Liver (tissue), 9 donors: Measurements from ENCODE around the gene ASPSCR1. TPM values are rescaled to one million over a fixed set of nuclear protein-coding genes. Genes with fewer than 3 reads are reported as not detected.

Source experiments
- DNase-seq: peaks from one replicate; pipeline ENCODE4 v3.0.0-alpha.2; 2017; ENCODE audit warnings: low spot score
- H3K27ac ChIP-seq, 2 donors: one replicate each; pipeline ENCODE4 v1.7.0; 2013; ENCODE audit warnings: inconsistent platforms in 2 of 2, low read length in 2 of 2, control low read depth in 1 of 2, low read depth in 1 of 2, mild to moderate bottlenecking in 1 of 2
- H3K27me3 ChIP-seq, 4 donors: one replicate each; pipeline versions ENCODE4 v1.6.1 to v1.7.0; 2013; ENCODE audit warnings: low read length in 3 of 4, inconsistent platforms in 1 of 4, mild to moderate bottlenecking in 1 of 4, moderate library complexity in 1 of 4; ENCODE audit not compliant: control insufficient read depth in 4 of 4, insufficient read depth in 4 of 4
- H3K36me3 ChIP-seq, 4 donors: one replicate each; pipeline versions ENCODE4 v1.6.1 to v1.7.0; 2013; ENCODE audit warnings: low read length in 3 of 4, mild to moderate bottlenecking in 3 of 4, low read depth in 1 of 4, moderate library complexity in 1 of 4; ENCODE audit not compliant: control insufficient read depth in 4 of 4, insufficient read depth in 3 of 4
- H3K4me1 ChIP-seq, 4 donors: one replicate each; pipeline versions ENCODE4 v1.6.1 to v1.7.0; 2013; ENCODE audit warnings: low read length in 3 of 4, mild to moderate bottlenecking in 3 of 4, moderate library complexity in 1 of 4; ENCODE audit not compliant: control insufficient read depth in 4 of 4, insufficient read depth in 4 of 4
- H3K4me3 ChIP-seq, 3 donors: one replicate each; pipeline versions ENCODE4 v1.6.1 to v1.7.0; 2013; ENCODE audit warnings: low read length in 3 of 3, control low read depth in 1 of 3, low read depth in 1 of 3, mild to moderate bottlenecking in 1 of 3
- H3K9ac ChIP-seq, 2 donors: one replicate each; pipeline ENCODE4 v1.7.0; 2013; ENCODE audit warnings: low read length in 2 of 2, mild to moderate bottlenecking in 2 of 2, moderate library complexity in 2 of 2, control low read depth in 1 of 2, low read depth in 1 of 2
- H3K9me3 ChIP-seq, 4 donors: one replicate each; pipeline versions ENCODE4 v1.6.1 to v1.7.0; 2013; ENCODE audit warnings: low read length in 3 of 4; ENCODE audit not compliant: control insufficient read depth in 4 of 4
- EGR1 ChIP-seq, 2 donors: IDR thresholded peaks; 2 replicates each; pipeline ENCODE4 v1.6.1; 2016 to 2018; ENCODE audit warnings: antibody characterized with exemption in 2 of 2, low read depth in 2 of 2
- FOXA2 ChIP-seq: IDR thresholded peaks from 2 replicates; pipeline ENCODE4 v1.6.1; 2016; ENCODE audit warnings: antibody characterized with exemption
- GABPA ChIP-seq, 2 donors: IDR thresholded peaks in 1 of 2; conservative IDR thresholded peaks in 1 of 2; 2 replicates each; pipeline ENCODE4 v1.6.1; 2016; ENCODE audit warnings: antibody characterized with exemption in 2 of 2, mild to moderate bottlenecking in 1 of 2, moderate library complexity in 1 of 2
- HNF4G ChIP-seq: IDR thresholded peaks from 2 replicates; pipeline ENCODE4 v1.6.1; 2016; ENCODE audit warnings: antibody characterized with exemption
- JUND ChIP-seq, 2 donors: IDR thresholded peaks; 2 replicates each; pipeline ENCODE4 v1.6.1; 2016; ENCODE audit warnings: antibody characterized with exemption in 2 of 2
- NR2F2 ChIP-seq: IDR thresholded peaks from 2 replicates; pipeline ENCODE4 v1.6.1; 2016; ENCODE audit warnings: antibody characterized with exemption
- RXRA ChIP-seq, 2 donors: IDR thresholded peaks; 2 replicates each; pipeline ENCODE4 v1.6.1; 2017 to 2018; ENCODE audit warnings: antibody characterized with exemption in 2 of 2, mild to moderate bottlenecking in 1 of 2
- SP1 ChIP-seq: IDR thresholded peaks from 2 replicates; pipeline ENCODE4 v1.6.1; 2018; ENCODE audit warnings: antibody characterized with exemption, mild to moderate bottlenecking
- TAF1 ChIP-seq: conservative IDR thresholded peaks from 2 replicates; pipeline ENCODE4 v1.6.1; 2016; ENCODE audit warnings: antibody characterized with exemption, mild to moderate bottlenecking
- YY1 ChIP-seq: IDR thresholded peaks from 2 replicates; pipeline ENCODE4 v1.6.1; 2016; ENCODE audit warnings: antibody characterized with exemption, mild to moderate bottlenecking
- WGBS: extraction: QIAGEN DNeasy Blood & Tissue Kit; methylation state at CpG from one replicate; pipeline ENCODE4 v1.1.7; 2013; 5-methylcytosine and 5-hydroxymethylcytosine counted together
- polyA plus RNA-seq, 2 donors: library from polyadenylated mRNA; stranded (reverse) in 1 of 2; unstranded in 1 of 2; fragments of 200-250 nt in 1 of 2; fragments of >200 nt in 1 of 2; fragmentation: Nextera tagmentation in 1 of 2; extraction: Ambion mirVana in 1 of 2; gene quantifications; one replicate each; pipeline versions ENCODE4 v1.2.1 to v1.2.3, GENCODE V29; 2013 to 2015
- total RNA-seq, 2 donors: library from RNA; depleted of rRNA; stranded (reverse); fragments of >200 nt; gene quantifications; one replicate each; pipeline ENCODE4 v1.2.3, GENCODE V29; 2014
- TF ChIP-seq, protein P1 (sequence below): IDR thresholded peaks from 2 replicates; pipeline ENCODE4 v1.6.1; 2016; ENCODE audit warnings: antibody characterized with exemption
- TF ChIP-seq, protein P2 (sequence below): IDR thresholded peaks from 2 replicates; pipeline ENCODE4 v1.6.1; 2016; ENCODE audit warnings: antibody characterized with exemption, mild to moderate bottlenecking
- TF ChIP-seq, protein P3 (sequence below): fragments of 150-350 bp; IDR thresholded peaks from 2 replicates; pipeline ENCODE4 v1.5.1; 2017; ENCODE audit warnings: improper control_type of control experiment, low read depth, low read length; ENCODE audit not compliant: missing input control
- TF ChIP-seq, protein P4 (sequence below): IDR thresholded peaks from 2 replicates; pipeline ENCODE4 v1.6.1; 2016; ENCODE audit warnings: antibody characterized with exemption
- TF ChIP-seq, protein P5 (sequence below): IDR thresholded peaks from 2 replicates; pipeline ENCODE4 v1.6.1; 2016; ENCODE audit warnings: antibody characterized with exemption
- donor health status: healthy.
- donor health status: healthy.
- donor health status: healthy.
- donor health status: healthy.
- donor health status: healthy.

Gene ASPSCR1
- total and polyA plus RNA-seq, 4 donors: 17.8 to 26.2 (median 20.4) TPM

DNA sequence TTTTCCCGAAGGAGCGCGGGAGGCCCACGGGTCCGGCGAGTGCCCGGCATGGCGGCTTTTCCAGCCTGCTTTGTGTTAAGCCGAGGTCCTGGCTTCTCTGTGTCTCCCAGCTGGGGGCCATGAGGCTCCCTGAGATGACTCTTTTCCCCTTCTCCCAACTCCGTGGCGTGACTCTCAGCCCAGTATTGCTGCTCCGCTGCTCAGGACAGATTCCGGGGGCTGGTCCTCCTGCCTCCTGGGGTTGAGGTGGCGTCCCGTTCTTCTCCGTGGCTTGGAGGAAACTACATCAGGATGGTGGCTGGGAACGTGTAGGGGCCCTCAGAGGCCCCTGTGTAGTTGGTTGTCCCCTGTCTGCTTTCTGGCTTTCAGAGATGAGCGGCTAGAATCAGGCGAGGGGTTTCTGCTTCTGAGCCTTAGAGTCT is 75.2 kb downstream of the ASPSCR1 start (continued):
- TF ChIP-seq, protein P1, sequence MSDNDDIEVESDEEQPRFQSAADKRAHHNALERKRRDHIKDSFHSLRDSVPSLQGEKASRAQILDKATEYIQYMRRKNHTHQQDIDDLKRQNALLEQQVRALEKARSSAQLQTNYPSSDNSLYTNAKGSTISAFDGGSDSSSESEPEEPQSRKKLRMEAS: no peak
- no peak for TF ChIP-seq NR2F2
- no peak for TF ChIP-seq FOXA2

DNA sequence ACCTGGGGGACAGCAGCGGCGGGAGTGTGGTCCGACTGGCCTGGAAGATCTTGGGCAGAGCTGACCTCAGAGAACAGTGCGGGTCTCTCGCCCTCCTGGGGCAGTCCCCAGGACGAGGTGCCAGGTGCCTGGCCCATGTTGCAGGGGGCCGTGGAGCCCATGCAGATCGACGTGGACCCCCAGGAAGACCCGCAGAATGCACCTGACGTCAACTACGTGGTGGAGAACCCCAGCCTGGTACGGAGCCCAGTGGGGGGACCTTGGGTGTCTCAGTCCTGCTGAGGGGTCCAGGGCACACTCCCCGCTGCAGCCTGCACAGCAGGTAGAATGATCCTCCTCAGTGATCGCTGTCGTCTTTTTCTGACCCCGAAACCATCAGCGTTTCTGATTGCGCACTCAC is 75.7 kb downstream of the ASPSCR1 start:
- H3K27ac ChIP-seq: no peak overlapping the region

DNA sequence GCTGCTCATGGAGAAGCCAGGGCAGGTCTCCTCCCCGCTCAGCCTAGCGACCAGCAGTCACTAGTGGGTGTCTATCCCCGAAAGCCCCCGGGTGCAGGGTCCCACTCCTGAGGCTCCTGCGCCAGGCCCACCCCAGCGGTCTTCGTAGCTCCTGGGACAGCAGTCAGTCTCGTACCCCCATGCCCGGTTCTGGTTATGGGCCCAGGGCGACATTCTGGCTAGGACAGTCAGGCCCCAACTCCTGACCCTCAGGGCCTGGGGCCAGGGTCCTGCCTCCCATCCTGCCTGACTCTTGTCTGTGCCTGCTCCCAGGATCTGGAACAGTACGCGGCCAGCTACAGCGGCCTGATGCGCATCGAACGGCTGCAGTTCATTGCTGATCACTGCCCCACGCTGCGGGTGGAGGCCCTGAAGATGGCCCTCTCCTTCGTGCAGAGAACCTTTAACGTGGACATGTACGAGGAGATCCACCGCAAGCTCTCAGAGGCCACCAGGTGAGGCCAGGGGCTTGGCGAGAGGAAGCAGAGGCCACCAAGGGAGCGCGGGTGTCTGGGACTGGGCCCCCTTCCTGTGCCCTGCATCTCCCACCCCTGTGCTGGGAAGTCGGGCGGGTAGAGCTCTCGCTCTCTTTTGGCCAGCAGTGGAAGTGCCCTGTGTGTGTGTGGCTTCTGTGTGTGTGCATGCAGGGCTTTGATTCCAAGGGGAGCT is 76.3 kb downstream of the ASPSCR1 start:
- 96% methylated on average over 28 of the region's 28 CpGs for WGBS
- TF ChIP-seq, protein P2, sequence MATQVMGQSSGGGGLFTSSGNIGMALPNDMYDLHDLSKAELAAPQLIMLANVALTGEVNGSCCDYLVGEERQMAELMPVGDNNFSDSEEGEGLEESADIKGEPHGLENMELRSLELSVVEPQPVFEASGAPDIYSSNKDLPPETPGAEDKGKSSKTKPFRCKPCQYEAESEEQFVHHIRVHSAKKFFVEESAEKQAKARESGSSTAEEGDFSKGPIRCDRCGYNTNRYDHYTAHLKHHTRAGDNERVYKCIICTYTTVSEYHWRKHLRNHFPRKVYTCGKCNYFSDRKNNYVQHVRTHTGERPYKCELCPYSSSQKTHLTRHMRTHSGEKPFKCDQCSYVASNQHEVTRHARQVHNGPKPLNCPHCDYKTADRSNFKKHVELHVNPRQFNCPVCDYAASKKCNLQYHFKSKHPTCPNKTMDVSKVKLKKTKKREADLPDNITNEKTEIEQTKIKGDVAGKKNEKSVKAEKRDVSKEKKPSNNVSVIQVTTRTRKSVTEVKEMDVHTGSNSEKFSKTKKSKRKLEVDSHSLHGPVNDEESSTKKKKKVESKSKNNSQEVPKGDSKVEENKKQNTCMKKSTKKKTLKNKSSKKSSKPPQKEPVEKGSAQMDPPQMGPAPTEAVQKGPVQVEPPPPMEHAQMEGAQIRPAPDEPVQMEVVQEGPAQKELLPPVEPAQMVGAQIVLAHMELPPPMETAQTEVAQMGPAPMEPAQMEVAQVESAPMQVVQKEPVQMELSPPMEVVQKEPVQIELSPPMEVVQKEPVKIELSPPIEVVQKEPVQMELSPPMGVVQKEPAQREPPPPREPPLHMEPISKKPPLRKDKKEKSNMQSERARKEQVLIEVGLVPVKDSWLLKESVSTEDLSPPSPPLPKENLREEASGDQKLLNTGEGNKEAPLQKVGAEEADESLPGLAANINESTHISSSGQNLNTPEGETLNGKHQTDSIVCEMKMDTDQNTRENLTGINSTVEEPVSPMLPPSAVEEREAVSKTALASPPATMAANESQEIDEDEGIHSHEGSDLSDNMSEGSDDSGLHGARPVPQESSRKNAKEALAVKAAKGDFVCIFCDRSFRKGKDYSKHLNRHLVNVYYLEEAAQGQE: no peak
- TF ChIP-seq, protein P1: no peak
- TF ChIP-seq, protein P3, sequence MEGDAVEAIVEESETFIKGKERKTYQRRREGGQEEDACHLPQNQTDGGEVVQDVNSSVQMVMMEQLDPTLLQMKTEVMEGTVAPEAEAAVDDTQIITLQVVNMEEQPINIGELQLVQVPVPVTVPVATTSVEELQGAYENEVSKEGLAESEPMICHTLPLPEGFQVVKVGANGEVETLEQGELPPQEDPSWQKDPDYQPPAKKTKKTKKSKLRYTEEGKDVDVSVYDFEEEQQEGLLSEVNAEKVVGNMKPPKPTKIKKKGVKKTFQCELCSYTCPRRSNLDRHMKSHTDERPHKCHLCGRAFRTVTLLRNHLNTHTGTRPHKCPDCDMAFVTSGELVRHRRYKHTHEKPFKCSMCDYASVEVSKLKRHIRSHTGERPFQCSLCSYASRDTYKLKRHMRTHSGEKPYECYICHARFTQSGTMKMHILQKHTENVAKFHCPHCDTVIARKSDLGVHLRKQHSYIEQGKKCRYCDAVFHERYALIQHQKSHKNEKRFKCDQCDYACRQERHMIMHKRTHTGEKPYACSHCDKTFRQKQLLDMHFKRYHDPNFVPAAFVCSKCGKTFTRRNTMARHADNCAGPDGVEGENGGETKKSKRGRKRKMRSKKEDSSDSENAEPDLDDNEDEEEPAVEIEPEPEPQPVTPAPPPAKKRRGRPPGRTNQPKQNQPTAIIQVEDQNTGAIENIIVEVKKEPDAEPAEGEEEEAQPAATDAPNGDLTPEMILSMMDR: no peak
- TF ChIP-seq YY1: no peak
- TF ChIP-seq RXRA (IDR thresholded peaks at IDR 0.05): no peak
- TF ChIP-seq, protein P4, sequence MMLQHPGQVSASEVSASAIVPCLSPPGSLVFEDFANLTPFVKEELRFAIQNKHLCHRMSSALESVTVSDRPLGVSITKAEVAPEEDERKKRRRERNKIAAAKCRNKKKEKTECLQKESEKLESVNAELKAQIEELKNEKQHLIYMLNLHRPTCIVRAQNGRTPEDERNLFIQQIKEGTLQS: no peak
- TF ChIP-seq TAF1: no peak
- no peak for TF ChIP-seq NR2F2
- no peak for TF ChIP-seq HNF4G
- TF ChIP-seq GABPA (IDR thresholded peaks at IDR 0.05 in 1 of 2, conservative IDR thresholded peaks at IDR 0.05 in 1 of 2): no peak
- no peak for TF ChIP-seq JUND (IDR thresholded peaks at IDR 0.05)
- Histone ChIP-seq H3K36me3 (peaks cover 5 to 37% (median 19%) of the 10 kb centered on the region in 4 donors), H3K4me1 (peaks cover 22 to 46% (median 38%) of the 10 kb centered on the region in 4 donors), H3K27me3 (no peaks in the 10 kb centered on the region), H3K4me3 (no peak overlapping the region), H3K9ac (no peak overlapping the region), H3K9me3 (no peaks in the 10 kb centered on the region), H3K27ac (no peak overlapping the region)
- DNase-seq: no peak

More for the DNA sequence above, 75.7 kb downstream of the ASPSCR1 start:
- Histone ChIP-seq H3K4me3 (peak overlapping the region in 1 of 3 donors; percentile 94), H3K36me3 (peaks cover 5 to 32% (median 18%) of the 10 kb centered on the region in 4 donors), H3K9ac (no peak overlapping the region), H3K27me3 (no peaks in the 10 kb centered on the region), H3K9me3 (no peaks in the 10 kb centered on the region), H3K4me1 (peaks cover 23 to 52% (median 43%) of the 10 kb centered on the region in 4 donors)
- DNase-seq: no peak
- TF ChIP-seq TAF1: no peak
- TF ChIP-seq YY1: no peak
- TF ChIP-seq, protein P1: no peak
- TF ChIP-seq, protein P5, sequence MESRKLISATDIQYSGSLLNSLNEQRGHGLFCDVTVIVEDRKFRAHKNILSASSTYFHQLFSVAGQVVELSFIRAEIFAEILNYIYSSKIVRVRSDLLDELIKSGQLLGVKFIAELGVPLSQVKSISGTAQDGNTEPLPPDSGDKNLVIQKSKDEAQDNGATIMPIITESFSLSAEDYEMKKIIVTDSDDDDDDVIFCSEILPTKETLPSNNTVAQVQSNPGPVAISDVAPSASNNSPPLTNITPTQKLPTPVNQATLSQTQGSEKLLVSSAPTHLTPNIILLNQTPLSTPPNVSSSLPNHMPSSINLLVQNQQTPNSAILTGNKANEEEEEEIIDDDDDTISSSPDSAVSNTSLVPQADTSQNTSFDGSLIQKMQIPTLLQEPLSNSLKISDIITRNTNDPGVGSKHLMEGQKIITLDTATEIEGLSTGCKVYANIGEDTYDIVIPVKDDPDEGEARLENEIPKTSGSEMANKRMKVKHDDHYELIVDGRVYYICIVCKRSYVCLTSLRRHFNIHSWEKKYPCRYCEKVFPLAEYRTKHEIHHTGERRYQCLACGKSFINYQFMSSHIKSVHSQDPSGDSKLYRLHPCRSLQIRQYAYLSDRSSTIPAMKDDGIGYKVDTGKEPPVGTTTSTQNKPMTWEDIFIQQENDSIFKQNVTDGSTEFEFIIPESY: no peak
- no peak for TF ChIP-seq SP1
- no peak for TF ChIP-seq JUND (IDR thresholded peaks at IDR 0.05)
- TF ChIP-seq EGR1 (IDR thresholded peaks at IDR 0.05; ENCODE audit: low read depth in 2 of 2): no peak
- no peak for TF ChIP-seq GABPA (IDR thresholded peaks at IDR 0.05 in 1 of 2, conservative IDR thresholded peaks at IDR 0.05 in 1 of 2)
- TF ChIP-seq RXRA (IDR thresholded peaks at IDR 0.05): no peak
- WGBS: 91% methylated on average over 19 of the region's 19 CpGs
